SK-N-SH (cell line): ENCODE measurements around the gene HOXD10. TPM values are rescaled to one million over a fixed set of nuclear protein-coding genes. Genes with fewer than 3 reads are reported as not detected.
A peak's percentile ranks its signal among the peaks of the same experiment; 100 is the strongest.

Experiments
- CTCF ChIA-PET: fragments of 300-600, 350-600 bp; formaldehyde crosslinking; extraction: SDS; loops from one replicate; lab custom pipeline; 2021; lab: Yijun Ruan, JAX
- POLR2A ChIA-PET: fragments of 350-600 bp; sonication (Branson Sonifier 250); formaldehyde crosslinking; extraction: SDS; loops from one replicate; lab custom pipeline; 2020; ENCODE audit warnings: antibody characterized with exemption, inconsistent platforms; lab: Yijun Ruan, JAX
- DNase-seq: peaks from one replicate; pipeline ENCODE4 v3.0.0; 2012
- H2AFZ ChIP-seq: fragments of 200-600 bp; sonication (generic); 2 replicates; pipeline ENCODE4 v1.8.1; 2016; ENCODE audit warnings: antibody characterized with exemption, mild to moderate bottlenecking, low read depth
- H3F3A ChIP-seq: fragments of 200-600 bp; sonication (generic); replicated peaks from 2 replicates; pipeline ENCODE3; 2016; ENCODE audit warnings: antibody characterized with exemption, mild to moderate bottlenecking; ENCODE audit not compliant: insufficient read depth
- H3K27ac ChIP-seq, 2 experiments: fragments of 200-500 bp in 1 of 2; fragments of 200-600 bp in 1 of 2; sonication (Bioruptor generic) in 1 of 2; sonication (generic), shearing (Covaris generic) in 1 of 2; 2 replicates each; pipeline versions ENCODE4 v1.5.1 to v1.6.1; 2014 to 2016; ENCODE audit warnings: low read depth in 2 of 2, inconsistent platforms in 1 of 2, low read length in 1 of 2, mild to moderate bottlenecking in 1 of 2, mixed read lengths in 1 of 2
- H3K27me3 ChIP-seq: fragments of 200-600 bp; sonication (generic), shearing (Covaris generic); 2 replicates; pipeline ENCODE4 v1.6.1; 2016; ENCODE audit warnings: mixed run types; ENCODE audit not compliant: insufficient read depth
- H3K36me3 ChIP-seq, 2 experiments: fragments of 200-500 bp in 1 of 2; fragments of 200-600 bp in 1 of 2; sonication (Bioruptor generic) in 1 of 2; sonication (generic) in 1 of 2; replicated peaks in 1 of 2; 2 replicates each; pipeline versions ENCODE3 to v1.5.1; 2014 to 2016; ENCODE audit warnings: low read length in 1 of 2, mild to moderate bottlenecking in 1 of 2; ENCODE audit not compliant: insufficient read depth in 2 of 2, control insufficient read depth in 1 of 2
- H3K4me1 ChIP-seq, 2 experiments: fragments of 200-500 bp in 1 of 2; fragments of 200-600 bp in 1 of 2; sonication (Bioruptor generic) in 1 of 2; sonication (generic), shearing (Covaris generic) in 1 of 2; 2 replicates each; pipeline versions ENCODE4 v1.5.1 to v1.6.1; 2014 to 2016; ENCODE audit warnings: low read depth in 1 of 2, low read length in 1 of 2, mixed run types in 1 of 2; ENCODE audit not compliant: insufficient read depth in 2 of 2, control insufficient read depth in 1 of 2
- H3K4me2 ChIP-seq: fragments of 200-600 bp; sonication (generic), shearing (Covaris generic); 2 replicates; pipeline ENCODE4 v1.6.1; 2017; ENCODE audit warnings: mixed run types
- H3K4me3 ChIP-seq, 2 experiments: fragments of 200-500 bp in 1 of 2; fragments of 200-600 bp in 1 of 2; sonication (Bioruptor generic) in 1 of 2; sonication (generic), shearing (Covaris generic) in 1 of 2; 2 replicates each; pipeline versions ENCODE4 v1.5.1 to v1.8.1; 2014 to 2016; ENCODE audit warnings: low read depth in 2 of 2, inconsistent platforms in 1 of 2, low read length in 1 of 2, mild to moderate bottlenecking in 1 of 2, mixed read lengths in 1 of 2, moderate library complexity in 1 of 2
- H3K79me2 ChIP-seq: fragments of 200-600 bp; sonication (generic); 2 replicates; pipeline ENCODE4 v1.8.1; 2017; ENCODE audit warnings: mild to moderate bottlenecking; ENCODE audit not compliant: insufficient read depth
- H3K9ac ChIP-seq: fragments of 200-600 bp; sonication (generic); 2 replicates; pipeline ENCODE4 v1.6.1; 2017; ENCODE audit warnings: mixed run types
- H3K9me2 ChIP-seq: fragments of 200-600 bp; sonication (generic); 2 replicates; pipeline ENCODE4 v1.6.1; 2017; ENCODE audit warnings: mixed run types
- H3K9me3 ChIP-seq: fragments of 200-600 bp; sonication (generic); 2 replicates; pipeline ENCODE4 v1.6.1; 2017; ENCODE audit warnings: mixed run types, mild to moderate bottlenecking, moderate library complexity
- H4K20me1 ChIP-seq: fragments of 200-600 bp; sonication (generic); 2 replicates; pipeline ENCODE4 v1.6.1; 2017; ENCODE audit warnings: mild to moderate bottlenecking, mixed run types; ENCODE audit not compliant: insufficient read depth
- CHD2 ChIP-seq: fragments of 150-350 bp; IDR thresholded peaks from 2 replicates; pipeline ENCODE4 v1.6.1; 2018; ENCODE audit warnings: low read length; ENCODE audit not compliant: partially characterized antibody
- CTCF ChIP-seq: fragments of 200-600 bp; sonication (generic); IDR thresholded peaks from 2 replicates; pipeline ENCODE4 v1.6.1; 2017; ENCODE audit warnings: antibody characterized with exemption, mild to moderate bottlenecking, moderate library complexity
- ELF1 ChIP-seq: IDR thresholded peaks from 2 replicates; pipeline ENCODE4 v1.4.0; 2012
- FOSL2 ChIP-seq: IDR thresholded peaks from 2 replicates; pipeline ENCODE4 v1.4.0; 2012; ENCODE audit warnings: low read depth, mild to moderate bottlenecking, moderate library complexity, borderline replicate concordance
- FOXJ3 ChIP-seq: sonication (generic); formaldehyde crosslinking; IDR thresholded peaks from 2 replicates; pipeline ENCODE4 v1.5.1; 2020; ENCODE audit warnings: mild to moderate bottlenecking, missing genetic modification reagents
- GABPA ChIP-seq: IDR thresholded peaks from 2 replicates; pipeline ENCODE4 v1.4.0; 2012; ENCODE audit warnings: low read depth, mild to moderate bottlenecking
- GATA2 ChIP-seq: sonication (generic); formaldehyde crosslinking; IDR thresholded peaks from 2 replicates; pipeline ENCODE4 v1.5.0; 2020; ENCODE audit warnings: mild to moderate bottlenecking, missing genetic modification reagents
- IRF3 ChIP-seq: fragments of 150-350 bp; IDR thresholded peaks from 2 replicates; pipeline ENCODE4 v1.6.1; 2016; ENCODE audit warnings: mild to moderate bottlenecking, low read depth, low read length
- JUND ChIP-seq: IDR thresholded peaks from 2 replicates; pipeline ENCODE4 v1.4.0; 2012
- MAX ChIP-seq: IDR thresholded peaks from 2 replicates; pipeline ENCODE4 v1.4.0; 2012; ENCODE audit warnings: low read depth
- MXI1 ChIP-seq: IDR thresholded peaks from 2 replicates; pipeline ENCODE4 v1.6.1; 2012; ENCODE audit warnings: mild to moderate bottlenecking, low read depth, low read length, improper control_type of control experiment
- PBX3 ChIP-seq: IDR thresholded peaks from 2 replicates; pipeline ENCODE4; 2012
- RCOR1 ChIP-seq: fragments of 150-350 bp; IDR thresholded peaks from 2 replicates; pipeline ENCODE4 v1.6.1; 2017; ENCODE audit warnings: antibody characterized with exemption, low read length
- REST ChIP-seq: IDR thresholded peaks from 2 replicates; pipeline ENCODE4 v1.6.1; 2012; ENCODE audit warnings: mild to moderate bottlenecking, low read depth, low read length, moderate library complexity
- SIN3A ChIP-seq: IDR thresholded peaks from 2 replicates; pipeline ENCODE4 v1.6.1; 2012; ENCODE audit warnings: low read depth, mild to moderate bottlenecking, low read length, moderate library complexity, borderline replicate concordance
- TCF12 ChIP-seq: IDR thresholded peaks from 2 replicates; pipeline ENCODE4 v1.4.0; 2012
- WGBS: methylation state at CpG from one replicate; pipeline ENCODE4 v1.1.6; 2017; ENCODE audit warnings: low lambda C conversion rate; 5-methylcytosine and 5-hydroxymethylcytosine counted together
- polyA plus RNA-seq, 3 experiments: library from polyadenylated mRNA; depleted of rRNA; stranded (reverse); fragments of >200 nt; gene quantifications; 2 replicates each; pipeline ENCODE4 v1.2.3, GENCODE V29; 2012

HOXD10 gene
- polyA plus RNA-seq, 1 of the 3 experiments (the other 2 are of a cell fraction) = 0.10 TPM

GRCh38 chr2:176123411-176124109 lies 7.0 kb downstream of the HOXD10 start:
- peak overlapping the region; percentile 94; the same call in 1 of the 2 replicates for H2AFZ ChIP-seq
- peak overlapping the region; percentile 66 to 78 for H3K4me3 ChIP-seq
- no peaks in the 10 kb centered on the region for H3K9me3 ChIP-seq
- no peaks in the 10 kb centered on the region for H4K20me1 ChIP-seq
- no peak for DNase-seq
- peaks cover 4 to 16% of the 10 kb centered on the region in 2 experiments; a peak in 3 of 4 replicates for H3K4me1 ChIP-seq
- POLR2A ChIA-PET = interaction anchor here (0.5 to 4.1 kb wide), 5 partner anchors 8 to 1065 kb away, joined by 3 to 27 read pairs (median 6); no protein-coding TSS in a partner anchor
- peak overlapping the region in 1 of 2 experiments; percentile 87; a peak in 2 of 4 replicates for H3K27ac ChIP-seq
- 35% methylated on average over 27 of the region's 40 CpGs for WGBS
- H3K79me2 ChIP-seq = no peaks in the 10 kb centered on the region
- H3K36me3 ChIP-seq = no peaks in the 10 kb centered on the region
- peak overlapping the region; percentile 84 for H3K4me2 ChIP-seq
- TF ChIP-seq PBX3 (no peak), RCOR1 (no peak), SIN3A (peak; percentile 12; the same call in 1 of the 2 replicates)
- no peaks in the 10 kb centered on the region for H3K9me2 ChIP-seq
- H3K27me3 ChIP-seq = no peaks in the 10 kb centered on the region; the same call in none of the 2 replicates
- CTCF ChIA-PET = interaction anchor here (0.6 to 26.1 kb wide), 10 partner anchors 10 to 1038 kb away, joined by 3 to 1047 read pairs (median 16); partner anchors contain the start of genes HOXD10 and HOXD11
- peak overlapping the region; percentile 63 for H3K9ac ChIP-seq
- peaks cover 3% of the 10 kb centered on the region for H3F3A ChIP-seq

GRCh38 chr2:176124110-176124946 lies 7.8 kb downstream of the HOXD10 start:
- H3F3A ChIP-seq = peaks cover 3% of the 10 kb centered on the region
- no peaks in the 10 kb centered on the region for H3K79me2 ChIP-seq
- H3K9ac ChIP-seq = no peak overlapping the region
- peaks cover 4 to 21% of the 10 kb centered on the region in 2 experiments; a peak in 3 of 4 replicates for H3K4me1 ChIP-seq
- CTCF ChIA-PET = interaction anchor here (0.6 to 26.1 kb wide), 9 partner anchors 10 to 1025 kb away, joined by 3 to 1047 read pairs (median 30); partner anchors contain the start of gene HOXD10
- H3K36me3 ChIP-seq = no peaks in the 10 kb centered on the region
- no peaks in the 10 kb centered on the region for H4K20me1 ChIP-seq
- peak overlapping the region; percentile 84 for H3K4me2 ChIP-seq
- H3K9me2 ChIP-seq = no peaks in the 10 kb centered on the region
- no peak for DNase-seq
- no peaks in the 10 kb centered on the region; the same call in 1 of the 2 replicates for H3K27me3 ChIP-seq
- no peak overlapping the region for H2AFZ ChIP-seq
- peak overlapping the region in 1 of 2 experiments; percentile 78; a peak in 2 of 4 replicates for H3K4me3 ChIP-seq
- WGBS = 86% methylated on average over 20 of the region's 34 CpGs
- no peak overlapping the region; a peak in 1 of 4 replicates for H3K27ac ChIP-seq
- POLR2A ChIA-PET = interaction anchor here (0.9 to 4.1 kb wide), 3 partner anchors 7 to 514 kb away, joined by 3 to 27 read pairs (median 19); no protein-coding TSS in a partner anchor
- no peaks in the 10 kb centered on the region for H3K9me3 ChIP-seq
- TF ChIP-seq JUND = no peak
- no peak for TF ChIP-seq GATA2 (CRISPR knock-in tag)
- no peak for TF ChIP-seq FOSL2
- TF ChIP-seq MAX = no peak
- no peak for TF ChIP-seq GABPA
- no peak for TF ChIP-seq CTCF
- TF ChIP-seq SIN3A = no peak
- TF ChIP-seq MXI1 = no peak
- TF ChIP-seq FOXJ3 (CRISPR knock-in tag) = no peak
- no peak for TF ChIP-seq CHD2
- TF ChIP-seq ELF1 = no peak
- no peak for TF ChIP-seq REST
- no peak for TF ChIP-seq IRF3
- TF ChIP-seq TCF12 = no peak
